DLD1 (cell line): Measurements from ENCODE around the gene UROC1.

ENCODE experiments used
- in situ Hi-C: cut with HindIII; loops from 2 replicates; pipeline ENCODE4 v1.10.0; 2017; ENCODE audit warnings: low sequenced_read_pairs

UROC1 gene

DNA sequence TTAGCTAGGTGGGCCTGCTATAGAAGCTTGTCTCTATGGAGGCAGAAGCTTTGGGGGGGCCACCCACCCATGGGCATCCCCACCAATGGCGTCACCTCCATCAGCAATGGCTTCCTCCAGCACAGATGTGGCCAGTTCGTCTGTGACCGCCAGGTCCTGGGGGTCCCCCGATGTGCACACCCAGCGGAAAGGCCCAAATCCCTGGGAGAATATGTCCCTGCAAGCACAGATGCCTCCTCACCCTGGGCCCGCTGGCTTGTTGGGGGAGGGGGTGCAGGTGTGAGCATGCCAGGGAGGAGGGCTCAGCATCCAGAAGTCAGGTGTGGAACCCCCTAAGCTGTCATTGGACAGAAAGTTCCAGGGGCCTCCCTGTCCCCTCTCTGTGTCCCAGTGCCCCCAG lies 19.6 kb downstream of the UROC1 start:
- in situ Hi-C loops: no loop called here

DNA sequence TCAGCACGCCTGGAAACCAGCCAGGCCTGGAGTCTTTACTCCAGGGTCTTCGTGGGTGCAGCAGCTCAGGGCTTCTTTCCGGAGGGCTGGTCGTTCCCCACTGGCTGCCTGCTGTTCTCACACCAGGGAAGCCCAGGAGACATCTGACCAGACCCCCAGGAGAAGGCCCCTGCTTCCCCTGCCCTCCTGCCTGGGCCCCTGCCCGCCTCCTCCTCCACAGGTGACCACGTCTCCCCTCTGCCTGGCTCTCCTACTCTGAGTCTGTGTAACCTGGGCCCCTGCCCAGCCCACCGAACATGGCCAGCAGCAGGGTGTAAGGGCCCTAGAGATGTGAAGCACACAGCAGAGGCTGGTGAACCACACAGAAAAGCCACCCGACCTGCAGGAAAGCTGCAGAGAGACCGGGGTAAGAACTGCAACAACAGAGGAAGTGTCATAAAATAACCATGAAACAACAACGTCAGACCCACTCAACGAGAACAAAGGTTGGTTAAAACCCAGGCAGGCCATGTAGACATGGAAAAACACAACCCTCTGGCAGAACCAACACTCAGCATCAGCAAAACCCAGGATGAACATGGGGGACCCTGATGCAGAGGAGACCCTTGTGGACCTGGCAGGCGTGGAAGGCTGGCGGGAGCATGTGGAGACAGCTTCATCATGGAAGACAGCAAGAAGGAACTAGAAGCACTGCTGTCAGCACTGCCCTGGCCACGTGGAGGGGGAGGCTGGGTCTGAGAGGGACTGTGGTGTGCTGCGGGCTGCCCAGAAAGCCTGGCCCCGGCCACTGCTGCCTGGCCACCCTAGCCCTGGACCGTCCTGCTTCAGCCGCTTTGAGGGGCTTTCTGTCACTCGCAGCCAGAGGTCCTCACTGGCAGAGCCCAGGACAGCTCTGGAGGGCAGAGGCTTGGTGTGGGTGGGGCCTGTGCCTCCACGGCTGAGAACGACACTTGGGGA lies 20.4 kb downstream of the UROC1 start:
- in situ Hi-C loops: no loop called here

DNA sequence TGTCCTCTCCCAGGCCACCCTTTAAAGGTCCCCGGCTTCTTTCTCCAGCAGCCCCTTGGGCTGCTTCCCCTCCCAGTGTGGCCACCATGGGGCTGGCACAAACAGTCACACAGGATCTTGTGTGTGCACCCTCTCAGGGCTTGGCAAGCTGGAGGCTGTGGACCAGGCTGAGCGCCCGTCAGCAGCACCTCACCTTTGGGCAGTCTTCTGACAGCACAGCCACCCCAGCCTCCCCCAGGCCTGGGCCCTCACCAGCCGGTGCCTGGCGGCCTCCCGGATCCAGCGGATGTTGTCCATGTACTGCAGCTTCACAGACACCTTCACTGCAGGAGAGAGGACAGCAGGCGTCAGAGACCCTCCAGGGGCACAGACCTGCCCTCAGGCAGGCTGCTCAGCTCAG lies 21.8 kb downstream of the UROC1 start:
- in situ Hi-C loops: no loop called here

DNA sequence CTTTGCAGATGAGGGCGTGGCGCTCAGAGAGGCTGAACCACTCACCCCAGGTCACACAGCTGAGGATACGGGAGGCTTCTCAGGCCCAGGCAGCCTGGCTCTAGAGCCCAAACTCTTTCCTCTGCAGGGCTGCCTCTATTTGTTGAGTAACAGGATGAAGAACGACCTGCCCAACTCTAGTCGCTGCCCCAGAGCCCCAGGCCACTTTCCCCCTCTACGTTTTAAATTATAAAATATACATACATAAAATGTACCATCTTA lies 22.7 kb downstream of the UROC1 start:
- in situ Hi-C loops: no loop called here

DNA sequence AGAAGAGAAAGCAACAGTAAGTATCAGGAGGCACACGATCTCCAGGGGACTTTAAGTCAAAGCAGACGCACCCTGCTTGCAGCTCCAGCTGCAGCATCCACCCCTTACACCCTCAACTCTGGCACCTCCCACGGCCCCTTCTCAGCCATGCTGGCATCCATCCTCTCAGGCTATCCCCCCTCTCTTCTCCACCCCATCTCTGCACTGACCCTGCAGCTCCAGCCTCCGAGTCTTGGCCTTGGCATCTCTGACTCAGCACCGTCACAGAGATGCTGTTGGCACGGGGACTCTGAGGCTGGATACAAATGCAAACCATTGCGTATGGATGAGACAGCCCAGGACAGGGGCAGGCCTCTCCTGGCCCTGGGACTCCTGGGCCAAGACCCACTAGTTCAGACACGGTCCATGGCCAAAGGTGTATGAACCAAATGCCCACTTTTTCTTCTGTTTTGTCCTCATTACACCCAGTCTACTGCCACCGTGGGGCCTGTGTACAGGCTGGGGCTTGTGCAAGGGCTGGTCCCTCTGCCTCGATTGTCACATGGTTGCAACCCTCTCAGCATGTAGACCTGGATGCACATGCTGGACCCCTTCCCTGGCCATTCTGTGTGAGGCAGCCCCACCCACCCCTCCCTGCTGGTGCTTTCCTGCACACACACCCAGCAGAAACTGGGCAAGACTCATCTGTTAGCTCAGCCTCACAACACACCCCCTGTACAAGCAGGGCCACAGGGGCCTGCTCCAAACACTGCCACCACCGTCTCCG lies 23.2 kb downstream of the UROC1 start:
- in situ Hi-C loops: no loop called here

DNA sequence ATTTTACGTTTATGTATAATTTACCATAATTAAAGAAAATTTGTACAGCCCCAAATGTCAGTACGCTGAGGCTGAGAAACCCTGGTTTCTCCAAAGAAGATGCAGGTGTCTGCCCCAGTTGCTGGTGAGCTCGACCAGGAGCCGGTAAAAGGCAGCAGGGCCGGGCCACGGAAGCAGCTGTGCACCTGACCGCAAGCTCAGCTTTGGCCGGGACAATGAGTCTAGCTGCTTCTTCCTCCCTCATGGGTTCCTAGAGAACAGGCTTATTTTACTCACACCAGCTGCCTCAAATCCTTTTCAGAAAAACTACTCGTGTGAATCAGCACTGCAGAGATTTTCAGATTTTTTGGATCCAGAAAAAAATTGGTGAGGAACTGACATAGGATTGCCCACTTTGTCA lies 23.8 kb downstream of the UROC1 start:
- in situ Hi-C loops: no loop called here

DNA sequence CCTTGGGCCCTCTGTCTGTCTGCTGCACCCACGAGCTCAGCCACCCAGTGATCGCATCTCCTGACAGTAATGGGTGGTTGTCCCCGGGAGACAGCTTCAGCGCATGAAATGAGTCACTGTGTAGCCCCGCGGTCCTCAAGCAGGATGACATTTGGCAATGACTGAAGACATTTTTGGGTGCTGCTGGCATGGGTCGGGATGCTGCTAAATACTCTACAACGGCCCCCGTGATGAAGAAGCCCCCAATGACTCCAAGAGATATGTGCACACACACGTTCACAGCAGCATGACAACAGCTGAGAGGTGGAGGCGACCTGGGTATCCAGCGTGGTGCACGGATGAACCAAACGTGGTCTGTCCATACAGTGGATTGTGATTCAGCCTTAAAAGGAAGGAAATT lies 24.5 kb downstream of the UROC1 start:
- in situ Hi-C loops: no loop called here

DNA sequence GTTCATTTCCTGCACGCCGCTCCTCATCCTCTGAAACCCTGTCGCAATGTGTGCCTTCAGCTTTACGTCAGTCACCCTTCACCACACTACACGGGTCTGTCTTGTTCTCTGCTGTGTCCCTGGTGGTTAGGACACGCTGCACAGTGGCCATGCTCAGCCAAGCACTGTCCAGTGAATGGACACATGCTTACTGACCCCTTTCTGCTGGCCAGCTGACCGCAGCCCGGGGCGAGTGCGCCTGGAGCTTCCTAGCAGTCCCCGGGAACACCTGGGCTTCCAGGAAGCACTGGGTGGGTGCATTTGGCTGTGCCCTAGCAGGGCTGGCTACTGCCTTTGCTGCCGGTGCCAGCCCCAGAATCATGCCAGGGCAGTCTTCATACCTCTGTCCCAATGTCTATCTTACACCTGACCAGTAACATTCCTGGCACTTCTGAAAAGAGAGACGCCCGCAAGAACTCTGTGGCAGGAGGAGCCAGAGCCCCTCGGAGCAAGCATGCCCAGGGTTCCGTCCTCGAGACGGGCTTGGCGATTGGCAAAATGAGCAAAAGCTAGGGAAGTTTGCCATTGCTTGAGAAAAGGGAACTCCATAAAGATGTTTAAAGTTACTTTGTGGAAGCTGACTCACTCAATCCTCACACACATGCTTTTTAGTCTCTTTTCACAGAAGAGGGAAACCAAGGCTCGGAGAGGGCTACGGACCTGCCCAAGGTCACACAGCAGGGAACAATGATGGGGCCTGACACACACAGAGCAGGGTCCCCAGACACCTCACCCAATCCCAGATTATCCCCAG lies 26.2 kb downstream of the UROC1 start:
- in situ Hi-C loops: no loop called here

DNA sequence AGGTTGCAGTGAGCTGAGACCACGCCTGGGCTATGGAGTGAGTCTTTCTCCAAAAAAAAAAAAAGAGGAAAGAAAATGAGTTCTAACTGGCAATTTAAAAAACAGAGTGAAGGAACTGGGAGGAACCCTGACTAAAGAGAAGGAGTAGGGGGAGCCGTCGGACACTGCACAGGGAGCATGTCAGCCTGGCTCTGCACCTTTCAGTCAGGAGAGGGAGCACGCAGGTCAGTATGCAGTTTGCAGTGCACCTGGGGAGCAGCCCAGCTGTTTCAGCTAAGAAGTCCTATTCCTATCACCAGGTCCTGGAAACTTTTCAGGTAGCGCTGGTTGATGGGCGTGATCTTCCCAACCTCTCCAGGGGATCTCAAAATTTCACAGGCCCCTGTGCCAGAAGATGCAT lies 27.0 kb downstream of the UROC1 start:
- in situ Hi-C loops: no loop called here

DNA sequence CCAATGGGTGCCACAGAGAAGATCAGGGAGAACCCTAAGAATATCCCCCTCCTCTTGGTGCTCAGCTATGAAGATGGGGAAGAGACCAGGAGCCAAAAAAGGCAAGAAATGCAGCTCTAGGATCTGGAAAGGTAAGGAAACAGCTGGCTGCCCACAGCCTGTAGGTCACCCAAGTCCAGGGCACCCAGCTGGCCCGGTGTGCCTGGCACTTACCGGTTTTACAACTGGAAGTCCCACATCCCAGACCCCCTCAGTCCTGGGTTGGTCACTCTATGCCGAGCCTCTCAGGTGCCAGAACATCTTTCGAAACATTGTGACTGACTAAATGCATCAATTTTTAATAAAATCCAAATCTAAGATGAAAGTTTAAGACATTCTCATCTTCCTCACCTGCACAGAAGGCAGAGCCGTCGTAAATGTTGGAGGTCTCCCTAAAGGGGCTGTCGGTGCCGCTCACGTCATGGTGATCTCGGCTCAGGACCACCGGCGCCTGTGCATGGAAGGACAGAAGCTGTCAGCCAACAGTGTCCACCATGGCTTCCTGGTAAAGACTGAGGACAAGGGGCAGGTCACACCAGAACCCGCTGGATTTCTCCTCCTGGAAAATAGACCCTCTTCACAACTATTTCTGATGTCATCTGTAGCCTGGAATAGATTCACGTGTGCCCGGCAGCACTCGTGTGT lies 28.5 kb downstream of the UROC1 start:
- in situ Hi-C loops: no loop called here

DNA sequence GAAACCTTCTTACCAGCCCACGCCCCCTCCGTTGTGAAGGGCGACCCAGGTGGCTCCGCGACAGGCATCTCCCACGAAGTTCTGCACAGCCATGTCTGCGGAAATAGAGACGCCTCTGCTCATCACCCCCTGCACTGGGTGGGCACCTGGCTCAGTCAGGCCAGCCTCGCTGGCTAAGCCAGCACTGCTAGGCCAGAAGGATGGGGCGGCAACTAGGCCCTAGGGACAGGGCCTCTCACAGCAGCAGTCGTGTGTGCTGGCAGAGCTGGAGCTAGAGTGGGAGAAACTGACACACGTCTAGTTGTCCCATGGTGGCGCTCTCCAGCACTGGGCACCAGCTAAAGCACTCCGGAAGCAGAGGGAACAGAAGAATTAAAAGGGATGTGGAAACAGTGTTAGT lies 29.4 kb downstream of the UROC1 start:
- in situ Hi-C loops: no loop called here

DNA sequence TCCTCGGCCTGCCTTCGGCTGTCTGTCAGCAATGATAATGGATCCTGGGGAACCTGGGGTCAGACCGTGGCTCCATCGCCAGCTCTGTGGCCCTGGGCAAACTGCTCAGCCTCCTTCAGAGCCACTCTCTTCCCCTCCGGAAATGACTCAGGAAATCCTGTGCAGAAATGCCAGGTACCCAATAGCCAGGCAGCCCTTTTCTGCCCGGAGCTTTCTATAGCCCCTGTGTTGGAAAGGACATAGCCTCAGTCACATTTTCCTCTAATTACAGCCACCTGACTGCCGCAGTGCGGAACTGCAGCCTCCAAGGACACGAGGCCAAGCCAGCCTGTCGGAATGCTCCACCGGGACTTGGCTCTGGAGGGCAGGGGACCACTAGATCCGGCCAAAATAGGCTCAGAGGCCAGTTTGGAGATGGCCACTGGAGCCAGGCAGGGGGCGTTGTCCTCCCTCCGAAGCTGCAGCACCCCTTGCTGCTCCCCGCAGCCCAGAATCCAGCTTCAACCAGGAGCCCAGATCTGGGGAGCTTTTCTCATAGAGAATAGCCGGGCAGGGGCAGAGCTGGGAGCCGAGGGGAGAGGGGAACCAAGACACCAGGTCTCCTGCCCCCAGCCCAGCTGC lies 30.3 kb downstream of the UROC1 start:
- in situ Hi-C loops: no loop called here

DNA sequence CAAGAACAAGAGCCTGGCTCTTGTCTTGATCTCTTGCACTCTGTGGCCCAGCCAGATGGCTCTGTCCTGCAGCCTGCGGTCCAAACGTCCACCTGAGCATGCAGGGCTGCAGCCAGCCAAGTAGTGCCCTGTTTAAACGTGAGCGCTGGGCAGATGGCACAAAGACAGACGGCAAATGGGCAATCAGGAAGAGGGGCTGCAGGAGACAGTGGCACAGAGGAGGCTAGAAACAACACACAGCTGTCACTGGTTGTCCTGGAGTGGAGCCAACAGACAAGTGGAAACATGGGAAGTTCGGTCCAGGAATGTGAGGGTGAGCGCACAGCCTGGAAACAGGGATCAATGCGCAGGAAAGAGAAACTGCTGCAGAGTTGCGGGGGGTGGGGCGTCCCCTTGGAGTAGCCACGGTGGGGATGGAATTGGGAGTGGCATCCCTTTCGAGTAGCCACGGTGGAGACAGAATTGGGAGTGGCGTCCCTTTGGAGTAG lies 31.2 kb downstream of the UROC1 start:
- in situ Hi-C loops: no loop called here

DNA sequence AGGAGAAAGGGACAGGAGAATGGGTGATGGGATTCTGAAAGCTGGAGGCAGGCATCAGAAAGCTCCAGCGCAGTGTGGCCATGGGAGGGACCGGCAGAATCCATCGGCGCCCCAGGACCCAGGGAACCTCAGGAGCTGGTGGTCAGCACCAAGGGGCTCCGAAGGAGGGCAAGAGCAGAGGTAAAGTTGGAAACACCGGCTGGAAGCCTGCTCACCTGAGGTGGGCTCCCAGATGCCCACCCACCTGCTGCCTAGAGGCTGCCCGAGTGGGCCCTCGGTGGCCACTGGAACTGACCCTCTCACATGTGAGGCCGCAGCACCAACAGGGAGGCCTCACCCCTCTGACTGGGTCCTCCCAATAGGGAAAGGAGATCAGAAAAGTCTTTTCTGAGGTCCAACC lies 31.6 kb downstream of the UROC1 start:
- in situ Hi-C loops: no loop called here

DNA sequence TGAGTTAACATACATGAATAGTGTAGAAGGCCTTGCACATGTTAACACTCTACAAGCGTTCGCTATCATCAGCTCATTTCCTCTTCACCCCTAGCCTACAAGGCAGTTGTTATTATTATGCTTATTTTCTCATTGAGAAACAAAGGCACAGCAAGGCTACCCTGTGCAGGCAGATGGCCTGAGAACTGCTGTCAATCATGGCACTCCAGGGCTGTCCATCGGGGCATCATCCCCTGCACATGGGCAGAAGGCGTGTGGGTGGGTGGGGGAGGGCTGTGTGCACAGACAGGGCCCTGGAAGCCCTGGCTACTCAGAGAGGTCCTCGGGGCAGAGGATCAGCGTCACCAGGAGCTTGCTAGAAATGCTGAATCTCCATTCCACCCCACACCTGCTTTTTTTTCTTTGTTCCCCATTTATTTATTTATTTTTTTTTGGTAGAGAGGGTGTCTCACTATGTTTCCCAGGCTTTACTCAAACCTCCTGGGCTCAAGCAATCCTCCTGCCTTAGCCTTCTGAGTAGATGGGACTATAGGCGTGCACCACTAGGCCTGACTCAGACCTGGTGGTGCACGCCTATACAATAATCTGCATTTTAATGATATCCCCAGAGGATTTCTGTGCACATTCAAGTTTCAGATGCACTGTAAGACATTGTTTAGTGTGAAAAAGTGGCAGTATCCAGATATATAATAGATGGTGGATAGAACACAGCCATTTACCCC lies 32.2 kb downstream of the UROC1 start:
- in situ Hi-C loops: no loop called here

DNA sequence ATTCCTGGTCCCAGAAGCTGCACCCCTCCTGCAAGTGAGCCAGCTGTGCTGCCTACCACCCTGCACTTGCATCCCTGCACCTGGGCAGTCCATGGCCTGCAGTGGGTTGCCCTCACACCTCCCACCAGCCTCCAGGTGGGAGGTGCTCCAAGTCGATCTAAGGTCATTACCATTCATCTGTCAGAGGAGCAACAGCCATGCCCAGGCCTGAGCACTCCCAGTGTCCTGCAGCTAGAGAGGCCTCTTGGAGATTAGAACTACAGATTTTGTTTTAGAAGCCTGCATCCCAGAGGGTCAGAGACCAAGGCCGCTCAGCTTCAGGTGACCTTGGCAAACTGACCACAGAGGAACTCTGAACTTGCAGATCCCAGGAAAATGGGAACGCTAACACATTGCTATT lies 32.9 kb downstream of the UROC1 start:
- in situ Hi-C loops: no loop called here

DNA sequence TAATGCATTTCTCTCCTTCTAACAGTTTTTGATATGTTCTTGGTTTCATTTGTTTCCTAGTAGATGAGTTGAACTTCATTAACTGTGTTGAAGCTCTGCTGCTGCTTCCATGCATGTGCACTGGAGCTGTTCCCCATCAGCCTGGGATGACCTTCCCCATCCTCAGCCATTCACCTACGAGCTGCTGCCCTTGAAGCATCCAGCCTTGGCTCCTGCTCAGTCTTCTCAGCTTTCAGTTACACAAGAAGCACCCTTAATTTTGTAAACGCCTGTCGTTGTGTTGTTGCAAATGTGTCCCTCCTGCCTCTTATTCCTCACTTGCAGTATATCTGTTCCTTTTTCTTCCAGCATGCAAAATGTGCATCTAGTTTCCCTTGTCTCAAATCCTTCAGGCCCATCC lies 33.4 kb downstream of the UROC1 start:
- in situ Hi-C loops: no loop called here

DNA sequence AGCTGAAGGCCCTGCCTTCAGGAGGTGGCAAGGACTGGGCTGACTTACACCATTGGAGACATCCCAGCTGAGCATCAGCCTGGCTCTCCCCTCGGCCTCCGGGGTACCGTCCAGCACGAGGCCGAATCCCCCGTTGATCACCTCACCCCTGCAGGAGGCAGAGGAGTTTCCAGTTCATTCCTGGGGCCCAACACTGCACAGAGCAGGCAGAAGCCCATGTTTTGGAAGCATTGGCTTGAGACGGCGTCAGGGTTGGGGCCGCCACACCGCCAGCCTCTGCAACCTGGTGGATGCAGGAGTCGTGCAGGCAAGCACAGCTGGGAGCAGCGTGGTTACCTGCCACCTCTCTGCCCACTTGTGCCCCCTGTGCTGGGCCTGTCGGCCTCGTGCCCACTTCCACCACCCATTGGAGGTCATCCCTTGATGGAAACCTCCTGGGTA lies 34.2 kb downstream of the UROC1 start:
- in situ Hi-C loops: no loop called here

DNA sequence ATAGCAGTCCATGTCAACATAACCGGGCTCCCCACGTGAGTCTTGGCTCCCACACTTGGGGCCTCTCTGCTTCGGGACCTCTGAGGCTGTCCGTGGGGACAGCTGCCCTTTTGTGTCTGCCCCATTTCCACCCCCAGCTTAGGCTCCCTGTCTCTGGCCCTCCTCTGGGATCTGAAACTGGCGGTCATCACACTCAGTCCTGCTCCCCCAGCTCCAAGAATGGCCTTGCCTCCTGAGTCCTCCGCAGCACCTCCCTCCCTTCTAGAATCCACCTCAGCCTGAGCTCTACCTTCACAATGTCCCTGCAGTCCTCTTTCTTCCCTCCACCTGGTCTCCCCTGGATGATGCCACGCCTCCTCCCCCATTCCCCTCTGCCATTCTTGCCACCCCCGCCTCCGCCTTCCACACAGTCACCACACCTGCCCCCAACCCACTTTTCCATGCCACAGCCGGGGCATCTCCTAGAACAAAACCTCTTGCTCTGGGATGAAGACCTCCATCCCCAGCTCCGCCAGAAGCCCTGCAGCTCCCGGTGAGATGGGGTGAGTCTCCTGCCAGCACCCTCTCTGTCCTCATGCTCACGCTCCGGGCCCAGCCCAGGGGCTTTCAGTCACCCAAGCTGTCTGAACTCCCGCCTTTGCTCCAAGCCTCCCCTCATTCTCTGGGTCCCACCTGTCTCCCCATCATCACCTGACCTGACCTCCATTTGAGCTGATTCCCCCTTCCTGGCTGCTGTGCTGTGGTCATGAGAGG lies 34.9 kb downstream of the UROC1 start:
- in situ Hi-C loops: no loop called here
